Cardiac muscle cell (in vitro differentiated cells and primary cell): ENCODE results near the gene PARD3. TPM values are rescaled to one million over a fixed set of nuclear protein-coding genes. Genes with fewer than 3 reads are reported as not detected.

Source experiments
- DNase-seq, 2 donors: peaks; one replicate each; pipeline versions ENCODE4 v3.0.0 to v3.0.0-alpha.2; 2010 to 2017; ENCODE audit warnings: low read depth in 1 of 2, low spot score in 1 of 2
- H3K27ac ChIP-seq: fragments of 200-600 bp; sonication (generic); 2 replicates; pipeline ENCODE4 v1.5.1; 2016
- H3K27me3 ChIP-seq: fragments of 200-600 bp; sonication (generic); 2 replicates; pipeline ENCODE4 v1.6.0; 2016; ENCODE audit warnings: control low read depth
- H3K36me3 ChIP-seq: fragments of 200-600 bp; sonication (generic); 2 replicates; pipeline ENCODE4 v1.5.1; 2016; ENCODE audit warnings: control low read depth
- H3K4me1 ChIP-seq: fragments of 200-600 bp; sonication (generic); 2 replicates; pipeline ENCODE4 v1.8.1; 2017; ENCODE audit warnings: low read depth, mild to moderate bottlenecking, mixed run types
- H3K4me3 ChIP-seq: fragments of 200-600 bp; sonication (generic); 2 replicates; pipeline ENCODE4 v1.5.1; 2016; ENCODE audit warnings: mild to moderate bottlenecking
- H3K9me3 ChIP-seq: fragments of 200-600 bp; sonication (generic); 2 replicates; pipeline ENCODE4 v1.5.1; 2017; ENCODE audit warnings: low read depth, mild to moderate bottlenecking, control low read depth
- CTCF ChIP-seq: IDR thresholded peaks from 2 replicates; pipeline ENCODE4 v1.5.1; 2012; ENCODE audit warnings: low read depth, mild to moderate bottlenecking, low read length
- polyA plus RNA-seq: library from polyadenylated mRNA; unstranded; fragments of >200 nt; fragmentation: Nextera tagmentation; extraction: Ambion mirVana; gene quantifications from 2 replicates; pipeline ENCODE4 v1.2.1, GENCODE V29; 2016
- total RNA-seq: library from RNA; depleted of rRNA; stranded (reverse); fragments of >200 nt; gene quantifications from 2 replicates; pipeline ENCODE4 v1.2.3, GENCODE V29; 2016

PARD3 gene
- total and polyA plus RNA-seq, 2 experiments from 2014 or later, result 36.5 to 64.8 TPM

- H3K9me3 ChIP-seq, result no peaks in the 10 kb centered on the region
- H3K27me3 ChIP-seq, result no peaks in the 10 kb centered on the region
- no peak overlapping the region for H3K4me3 ChIP-seq
- no peak for TF ChIP-seq CTCF
- H3K4me1 ChIP-seq, result peaks cover 19% of the 10 kb centered on the region
- no peaks in the 10 kb centered on the region for H3K36me3 ChIP-seq
- DNase-seq, result no peak
- no peak overlapping the region for H3K27ac ChIP-seq
Observed at GRCh38 chr10:34196058-34196433, 619.0 kb downstream of the PARD3 start.

GRCh38 chr10:34195364-34196057 lies 619.6 kb downstream of the PARD3 start:
- no peaks in the 10 kb centered on the region for H3K27me3 ChIP-seq
- no peaks in the 10 kb centered on the region for H3K36me3 ChIP-seq
- no peak for TF ChIP-seq CTCF
- peak in 1 of 2 donors; percentile 19 for DNase-seq
- H3K4me1 ChIP-seq, result peaks cover 21% of the 10 kb centered on the region
- no peaks in the 10 kb centered on the region for H3K9me3 ChIP-seq
- no peak overlapping the region for H3K27ac ChIP-seq
- no peak overlapping the region for H3K4me3 ChIP-seq

DNA sequence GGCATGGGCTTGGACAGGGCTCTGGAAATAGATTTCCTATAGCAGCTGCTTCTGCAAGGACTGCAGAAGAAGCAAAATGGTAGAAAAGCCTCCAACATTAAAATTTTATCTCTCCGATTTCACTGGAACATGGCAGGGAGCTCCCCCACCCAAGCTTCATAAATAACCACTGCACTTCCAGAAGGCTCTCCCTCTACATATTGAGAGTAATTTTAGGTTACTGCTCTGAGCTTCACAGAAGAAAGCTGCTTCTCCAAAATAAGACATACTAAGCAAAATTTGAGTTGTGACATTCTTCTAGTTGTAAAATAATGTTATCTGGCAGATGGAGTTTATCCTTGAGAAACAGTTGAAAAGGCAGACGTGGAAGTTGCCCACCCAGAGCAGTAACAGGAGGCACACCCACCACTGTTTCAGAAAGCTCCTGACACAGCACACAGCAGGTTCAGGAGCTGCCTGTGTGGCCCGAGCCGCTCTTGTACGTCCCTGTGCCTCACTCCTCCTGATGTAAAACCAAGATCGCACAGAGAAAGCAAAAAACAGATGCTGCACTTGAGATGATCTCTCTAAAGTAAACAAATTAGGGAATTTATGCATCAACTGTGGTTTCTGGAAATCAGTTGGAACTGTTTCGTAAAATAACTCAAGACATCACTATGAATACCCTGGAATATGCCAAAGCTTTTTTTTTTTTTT lies 621.0 kb downstream of the PARD3 start:
- Histone ChIP-seq H3K9me3 (no peaks in the 10 kb centered on the region), H3K4me3 (no peak overlapping the region), H3K27me3 (no peaks in the 10 kb centered on the region), H3K4me1 (peaks cover 21% of the 10 kb centered on the region), H3K27ac (no peak overlapping the region), H3K36me3 (no peaks in the 10 kb centered on the region)
- no peak for TF ChIP-seq CTCF
- DNase-seq, result peak in 1 of 2 donors; percentile 33

DNA sequence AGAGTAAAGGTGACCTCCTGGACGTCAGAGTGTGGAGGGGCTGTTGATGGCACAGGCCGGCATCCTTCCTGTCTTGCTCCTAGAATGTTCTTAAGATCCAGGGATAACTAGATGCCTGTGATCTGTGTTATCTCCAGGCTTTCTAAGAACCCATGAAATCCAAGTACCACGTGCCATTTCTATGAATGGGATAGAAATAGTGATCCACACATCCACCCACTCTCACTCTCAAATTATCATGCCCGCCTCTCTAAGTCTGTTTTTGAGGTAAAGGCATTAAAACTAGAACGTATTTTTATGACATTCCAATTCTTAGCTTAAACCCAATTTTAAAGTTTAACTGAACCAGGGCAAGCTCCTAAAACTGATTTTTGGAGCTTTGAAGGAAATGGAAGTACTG lies 622.5 kb downstream of the PARD3 start:
- no peak for TF ChIP-seq CTCF
- no peaks in the 10 kb centered on the region for H3K27me3 ChIP-seq
- no peaks in the 10 kb centered on the region for H3K9me3 ChIP-seq
- no peak overlapping the region for H3K27ac ChIP-seq
- H3K4me1 ChIP-seq, result peaks cover 21% of the 10 kb centered on the region
- no peak for DNase-seq
- no peak overlapping the region for H3K4me3 ChIP-seq
- H3K36me3 ChIP-seq, result no peaks in the 10 kb centered on the region

DNA sequence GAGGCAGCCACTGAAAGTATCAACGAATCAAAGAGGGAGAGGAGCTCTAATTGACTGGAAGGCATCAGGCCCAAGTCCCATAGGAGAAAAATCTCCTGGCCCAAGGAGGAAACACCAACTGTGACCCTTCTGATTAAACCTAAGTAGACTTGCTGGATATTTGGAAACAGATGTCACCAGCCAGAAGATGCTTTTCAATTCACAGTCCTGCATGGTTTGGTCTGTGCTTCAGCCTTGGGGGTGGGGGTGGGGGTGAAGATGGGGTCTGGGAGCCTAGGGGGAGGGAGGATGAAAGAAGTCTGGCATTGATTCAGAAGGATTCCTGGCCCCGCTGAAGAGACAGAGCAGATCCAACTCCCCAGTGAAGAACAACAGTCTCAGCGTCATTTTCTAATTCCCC lies 623.7 kb downstream of the PARD3 start:
- H3K27ac ChIP-seq, result no peak overlapping the region
- no peak for DNase-seq
- H3K9me3 ChIP-seq, result no peaks in the 10 kb centered on the region
- H3K27me3 ChIP-seq, result no peaks in the 10 kb centered on the region
- no peaks in the 10 kb centered on the region for H3K36me3 ChIP-seq
- TF ChIP-seq CTCF, result no peak
- peaks cover 21% of the 10 kb centered on the region for H3K4me1 ChIP-seq
- no peak overlapping the region for H3K4me3 ChIP-seq
